ENCODE data around the gene GRIK2.

- TF ChIP-seq CTCF (IDR thresholded peaks at IDR 0.05) (no peak), POLR2AphosphoS5 (IDR thresholded peaks at IDR 0.05) (no peak), POLR2A (IDR thresholded peaks at IDR 0.05) (no peak)
Observed at GRCh38 chr6:101706576-101706975, 313.1 kb downstream of the GRIK2 start.
